Inflammatory macrophage treated with lipopolysaccharide for 1 hour (primary cell): ENCODE measurements around the gene ZNF764.
A peak's percentile ranks its signal among the peaks of the same experiment; 100 is the strongest.
"Not testable (repeated sequence)": the region's sequence is repeated elsewhere in the genome, so short reads cannot be mapped to it uniquely, and the experiment has no call there.

ENCODE experiments used
- DNase-seq, 2 donors: peaks; one replicate each; pipeline ENCODE4 v3.0.0-alpha.2; 2020 to 2022

Gene ZNF764

GRCh38 chr16:30543067-30543466, 15.1 kb downstream of the ZNF764 start:
- DNase-seq: no peak

GRCh38 chr16:30541502-30542329, 16.5 kb downstream of the ZNF764 start:
- DNase-seq: peak in 1 of 2 donors; percentile 37

GRCh38 chr16:30540916-30541464, 17.2 kb downstream of the ZNF764 start:
- not testable (repeated sequence) for DNase-seq

- DNase-seq: not testable (repeated sequence)
Observed at GRCh38 chr16:30539986-30540526, 18.1 kb downstream of the ZNF764 start.

GRCh38 chr16:30539000-30539964, 18.9 kb downstream of the ZNF764 start:
- DNase-seq: no peak

GRCh38 chr16:30536391-30537024, 21.7 kb downstream of the ZNF764 start:
- peak; percentile 38 to 70 for DNase-seq

GRCh38 chr16:30535777-30536190, 22.4 kb downstream of the ZNF764 start:
- peak; percentile 57 to 62 for DNase-seq

GRCh38 chr16:30535106-30535776, 22.9 kb downstream of the ZNF764 start:
- DNase-seq: no peak

GRCh38 chr16:30534368-30535105, 23.6 kb downstream of the ZNF764 start, which contains the start of gene ZNF747:
Gene ZNF747, minus strand, starts transcription at chr16:30534858. Its CDS starts 179 bp downstream, at chr16:30534679.
- DNase-seq: peak; percentile 65 to 76

- DNase-seq: no peak
Observed at GRCh38 chr16:30533748-30534367, 24.3 kb downstream of the ZNF764 start.

- no peak for DNase-seq
Observed at GRCh38 chr16:30533146-30533522, 25.0 kb downstream of the ZNF764 start.

- no peak for DNase-seq
Observed at GRCh38 chr16:30532285-30533145, 25.7 kb downstream of the ZNF764 start.

- no peak for DNase-seq
Observed at GRCh38 chr16:30530163-30531037, 27.8 kb downstream of the ZNF764 start.

GRCh38 chr16:30528799-30529457, 29.2 kb downstream of the ZNF764 start:
- no peak for DNase-seq

GRCh38 chr16:30527635-30528178, 30.5 kb downstream of the ZNF764 start:
- DNase-seq: peak; percentile 44 to 60

- peak; percentile 98 for DNase-seq
Observed at GRCh38 chr16:30526823-30527634, 31.1 kb downstream of the ZNF764 start.
